BJ (cell line): ENCODE data around the gene BSND. TPM values are rescaled to one million over a fixed set of nuclear protein-coding genes. Genes with fewer than 3 reads are reported as not detected.

ENCODE experiments used
- CTCF ChIA-PET: fragments of 350-600 bp; formaldehyde crosslinking; extraction: SDS; loops from one replicate; lab custom pipeline; 2021; ENCODE audit warnings: antibody characterized with exemption, inconsistent platforms; lab: Yijun Ruan, JAX
- POLR2A ChIA-PET: fragments of 300-600 bp; sonication (Branson Sonifier 250); formaldehyde crosslinking; extraction: SDS; loops from one replicate; lab custom pipeline; 2021; ENCODE audit warnings: antibody characterized with exemption; lab: Charles Lee
- DNase-seq: peaks from one replicate; pipeline ENCODE4 v3.0.0-alpha.2; 2011; ENCODE audit warnings: low read depth
- H3K27me3 ChIP-seq: 2 replicates; pipeline ENCODE4 v1.6.0; 2011; ENCODE audit warnings: low read length; ENCODE audit not compliant: control insufficient read depth, insufficient read depth
- H3K36me3 ChIP-seq: 2 replicates; pipeline ENCODE4 v1.5.1; 2011; ENCODE audit warnings: low read length; ENCODE audit not compliant: control insufficient read depth, insufficient read depth
- H3K4me3 ChIP-seq: 2 replicates; pipeline ENCODE4 v1.5.1; 2011; ENCODE audit warnings: low read depth, mild to moderate bottlenecking, control low read depth, low read length
- CTCF ChIP-seq: IDR thresholded peaks from 2 replicates; pipeline ENCODE4 v1.5.1; 2011; ENCODE audit warnings: low read depth, mild to moderate bottlenecking, control low read depth, inconsistent platforms, low read length, moderate library complexity; ENCODE audit not compliant: insufficient read depth
- polyA plus RNA-seq: library from polyadenylated mRNA; depleted of rRNA; stranded (reverse); fragments of >200 nt; gene quantifications from 2 replicates; pipeline ENCODE4 v1.2.3, GENCODE V29; 2011

BSND gene
- polyA plus RNA-seq, 1 experiment, result not detected

DNA sequence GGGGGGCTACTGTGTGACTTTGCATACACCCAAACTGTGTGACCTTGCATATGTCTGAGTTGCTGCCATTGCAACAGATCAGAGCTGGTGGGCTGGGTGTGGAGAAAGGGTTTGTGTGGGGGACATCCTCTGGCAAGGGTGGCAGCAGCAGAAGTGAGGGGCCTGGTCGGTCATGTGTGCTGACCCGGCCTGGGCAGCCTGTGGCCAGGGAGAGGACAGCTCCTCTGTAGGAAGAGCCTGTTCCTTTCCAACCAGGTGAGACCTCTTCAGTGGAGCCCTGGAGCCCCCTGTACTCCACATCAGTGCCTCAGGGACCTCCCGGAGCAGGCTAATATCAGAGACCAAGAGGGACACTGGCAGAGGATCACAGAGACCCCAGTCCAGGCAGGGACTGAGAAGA lies 48.9 kb downstream of the BSND start:
- no peak for DNase-seq
- ChIA-PET CTCF (interaction anchor here (2.5 kb wide), 1 partner anchor 12 kb away, joined by 8 read pairs; no protein-coding TSS in a partner anchor), POLR2A (no interaction called here)

GRCh38 chr1:55048453-55049270 lies 49.9 kb downstream of the BSND start:
- no peaks in the 10 kb centered on the region for H3K36me3 ChIP-seq
- DNase-seq, result no peak
- TF ChIP-seq CTCF, result no peak
- ChIA-PET CTCF (interaction anchor here (2.5 kb wide), 1 partner anchor 11 kb away, joined by 8 read pairs; no protein-coding TSS in a partner anchor), POLR2A (no interaction called here)
- no peak overlapping the region for H3K4me3 ChIP-seq
- peaks cover 10% of the 10 kb centered on the region for H3K27me3 ChIP-seq

More for the DNA sequence above, 48.9 kb downstream of the BSND start:
- peaks cover 12% of the 10 kb centered on the region for H3K27me3 ChIP-seq
- H3K4me3 ChIP-seq, result no peak overlapping the region
- no peak for TF ChIP-seq CTCF
- no peaks in the 10 kb centered on the region for H3K36me3 ChIP-seq

- no peak overlapping the region for H3K4me3 ChIP-seq
- no peak for TF ChIP-seq CTCF
- CTCF ChIA-PET, result interaction anchor here (1.0 to 2.5 kb wide), 2 partner anchors 11 to 27 kb away, joined by 3 to 8 read pairs; no protein-coding TSS in a partner anchor
- no peak for DNase-seq
- POLR2A ChIA-PET, result no interaction called here
- H3K36me3 ChIP-seq, result no peaks in the 10 kb centered on the region
- H3K27me3 ChIP-seq, result peaks cover 10% of the 10 kb centered on the region
Observed at GRCh38 chr1:55049271-55049913, 50.7 kb downstream of the BSND start.

DNA sequence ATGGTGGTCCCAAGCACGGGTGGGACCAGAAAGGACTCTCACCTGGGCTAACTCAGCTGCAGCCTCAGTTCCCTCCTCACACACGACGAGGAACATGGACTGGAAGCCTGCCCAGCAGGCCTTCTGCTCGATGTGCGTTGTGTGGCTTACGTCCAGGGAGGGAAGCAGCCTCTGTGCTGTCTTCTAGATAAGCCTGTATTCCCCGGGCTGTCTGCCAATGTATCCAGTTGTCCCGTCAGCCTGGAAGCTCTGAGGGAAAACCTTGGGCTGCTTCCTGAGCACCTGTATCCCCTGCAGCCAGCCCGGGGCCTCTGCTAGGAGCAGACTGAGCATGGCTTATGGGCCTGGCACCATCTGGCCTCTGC lies 51.2 kb downstream of the BSND start:
- H3K4me3 ChIP-seq, result no peak overlapping the region
- TF ChIP-seq CTCF, result no peak
- ChIA-PET POLR2A (no interaction called here), CTCF (interaction anchor here (1.0 kb wide), 1 partner anchor 28 kb away, joined by 3 read pairs; no protein-coding TSS in a partner anchor)
- H3K36me3 ChIP-seq, result no peaks in the 10 kb centered on the region
- H3K27me3 ChIP-seq, result peaks cover 10% of the 10 kb centered on the region
- DNase-seq, result no peak

DNA sequence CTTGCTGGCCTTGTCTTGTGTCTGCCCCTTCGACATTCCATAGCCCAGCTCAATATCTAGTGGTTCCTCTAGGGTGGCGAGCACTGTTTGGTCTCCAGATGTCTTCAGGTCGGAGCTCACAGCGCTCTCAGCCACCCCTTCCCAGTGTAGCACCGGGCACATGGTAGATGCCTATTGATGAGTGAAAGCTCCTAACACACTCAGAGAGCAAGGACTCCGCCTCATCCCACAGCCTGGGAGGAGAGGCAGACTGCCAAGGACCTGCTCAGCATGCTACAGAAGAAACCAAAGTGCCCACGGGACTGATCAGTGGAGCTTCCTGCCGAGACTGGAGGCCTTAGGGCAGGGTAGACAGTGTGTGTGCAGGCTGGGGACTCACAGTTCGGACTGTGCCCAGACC lies 51.5 kb downstream of the BSND start:
- CTCF ChIA-PET, result interaction anchor here (1.0 kb wide), 1 partner anchor 28 kb away, joined by 3 read pairs; no protein-coding TSS in a partner anchor
- POLR2A ChIA-PET, result no interaction called here
- no peak for DNase-seq

More for the DNA sequence above, 51.5 kb downstream of the BSND start:
- TF ChIP-seq CTCF, result no peak
- no peaks in the 10 kb centered on the region for H3K36me3 ChIP-seq
- no peak overlapping the region for H3K4me3 ChIP-seq
- H3K27me3 ChIP-seq, result peaks cover 10% of the 10 kb centered on the region
